HS-27A (cell line): ENCODE results near the gene GAGE12H.
"Not testable (repeated sequence)": the region's sequence is repeated elsewhere in the genome, so short reads cannot be mapped to it uniquely, and the experiment has no call there.

Source experiments
- DNase-seq: peaks from one replicate; pipeline ENCODE4 v3.0.0-alpha.2; 2012; ENCODE audit warnings: low read depth, missing footprints

GAGE12H gene

GRCh38 chrX:49579649-49580048 is at the start of gene GAGE12H:
TSS of gene GAGE12H (plus strand) at chrX:49579949. CDS start at chrX:49581104, 1,155 bp downstream.
- not testable (repeated sequence) for DNase-seq

GRCh38 chrX:49531877-49532276 is 47.9 kb upstream of the GAGE12H start, which contains the start of gene GAGE12C:
TSS of gene GAGE12C (plus strand) at chrX:49532177. CDS start at chrX:49533332, 1,155 bp downstream.
- DNase-seq = not testable (repeated sequence)

- not testable (repeated sequence) for DNase-seq
Measured at GRCh38 chrX:49541433-49541832, 38.3 kb upstream of the GAGE12H start, which contains the start of gene GAGE12D. TSS of gene GAGE12D (plus strand) at chrX:49541733. CDS start at chrX:49542888, 1,155 bp downstream.

- not testable (repeated sequence) for DNase-seq
Measured at GRCh38 chrX:49550989-49551388, 28.8 kb upstream of the GAGE12H start, which contains the start of gene GAGE12E. TSS of gene GAGE12E (plus strand) at chrX:49551289. CDS start at chrX:49552444, 1,155 bp downstream.

GRCh38 chrX:49560542-49560941 is 19.2 kb upstream of the GAGE12H start, which contains the start of gene GAGE12F:
TSS of gene GAGE12F (plus strand) at chrX:49560842. CDS start at chrX:49561997, 1,155 bp downstream.
- not testable (repeated sequence) for DNase-seq

GRCh38 chrX:49568728-49569127 is 11.0 kb upstream of the GAGE12H start:
- not testable (repeated sequence) for DNase-seq

- not testable (repeated sequence) for DNase-seq
Measured at GRCh38 chrX:49569152-49569551, 10.6 kb upstream of the GAGE12H start.

- DNase-seq = not testable (repeated sequence)
Measured at GRCh38 chrX:49570100-49570499, 9.6 kb upstream of the GAGE12H start, which contains the start of gene GAGE12G. TSS of gene GAGE12G (plus strand) at chrX:49570400. CDS start at chrX:49571555, 1,155 bp downstream.

GRCh38 chrX:49589196-49589595 is 9.4 kb downstream of the GAGE12H start, which contains the start of gene GAGE2A:
TSS of gene GAGE2A (plus strand) at chrX:49589496. CDS start at chrX:49590651, 1,155 bp downstream.
- DNase-seq = not testable (repeated sequence)

- DNase-seq = not testable (repeated sequence)
Measured at GRCh38 chrX:49589769-49590478, 10.2 kb downstream of the GAGE12H start.

- not testable (repeated sequence) for DNase-seq
Measured at GRCh38 chrX:49590488-49590887, 10.7 kb downstream of the GAGE12H start.

- DNase-seq = not testable (repeated sequence)
Measured at GRCh38 chrX:49598720-49599119, 19.0 kb downstream of the GAGE12H start, which contains the start of gene GAGE1. TSS of gene GAGE1 (plus strand) at chrX:49599020. CDS start at chrX:49600175, 1,155 bp downstream.

GRCh38 chrX:49610718-49611310 is 31.1 kb downstream of the GAGE12H start:
- DNase-seq = no peak

- DNase-seq = no peak
Measured at GRCh38 chrX:49618574-49618973, 38.8 kb downstream of the GAGE12H start.

GRCh38 chrX:49627086-49627777 is 47.5 kb downstream of the GAGE12H start:
- DNase-seq = no peak
